ENCODE results near the gene NR6A1.

Gene NR6A1

DNA sequence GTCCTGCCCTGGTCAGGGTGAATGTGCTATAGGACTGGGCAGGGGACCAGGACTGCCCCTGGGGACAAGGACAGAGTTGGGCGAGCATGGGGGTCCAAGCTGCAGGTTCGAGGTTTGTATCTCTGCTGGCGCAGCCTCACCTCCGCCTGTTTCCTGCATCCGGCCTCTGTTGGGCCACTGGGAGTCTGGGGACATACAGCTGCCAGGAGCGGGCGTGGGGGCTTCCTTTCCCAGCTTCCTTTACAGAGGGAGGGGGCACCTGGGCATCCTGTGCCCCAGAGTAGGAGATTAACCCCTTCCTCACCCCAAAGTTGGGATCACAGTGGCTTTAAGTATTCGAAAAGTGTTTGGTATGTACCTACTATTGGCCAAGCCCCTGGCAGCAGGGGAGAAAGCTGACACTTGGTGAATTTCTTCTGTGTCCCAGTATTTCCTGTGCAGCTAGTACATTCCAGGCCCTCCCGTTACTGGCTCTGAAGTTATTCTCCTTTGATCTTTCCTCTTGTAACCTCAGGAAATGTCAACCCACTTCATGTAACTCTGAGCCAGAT, 24.8 kb upstream of the NR6A1 start:
- no peak for DNase-seq (ENCODE audit: low read depth in 2 of 2)

DNA sequence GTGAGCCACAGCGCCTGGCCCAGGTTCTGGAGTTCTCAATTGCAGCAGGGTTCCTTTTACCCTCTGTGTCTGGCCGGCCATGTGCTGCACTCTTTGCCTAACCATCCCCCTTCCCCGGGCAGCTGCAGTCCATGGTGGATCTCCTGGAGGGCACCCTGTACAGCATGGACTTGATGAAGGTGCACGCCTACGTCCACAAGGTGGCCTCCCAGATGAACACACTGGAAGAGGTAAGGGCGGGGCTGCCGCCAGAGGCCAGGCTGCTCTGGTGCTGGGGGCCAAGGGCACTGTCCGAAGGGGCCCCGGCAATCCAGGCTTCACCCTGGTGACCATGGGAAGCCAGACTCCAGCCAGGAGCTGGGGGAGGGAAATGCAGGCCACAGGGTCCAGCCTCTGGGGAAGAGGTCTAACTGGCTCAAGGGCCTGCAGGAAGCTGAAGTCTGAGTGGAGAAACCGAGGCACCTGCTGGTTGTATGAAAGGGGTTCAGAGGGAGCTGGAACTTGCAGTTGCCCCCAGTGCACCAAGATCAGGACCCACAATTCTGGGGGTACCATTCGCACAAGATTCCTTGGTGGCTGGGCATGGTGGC, 23.9 kb upstream of the NR6A1 start:
- no peak for DNase-seq (ENCODE audit: low read depth in 2 of 2)

DNA sequence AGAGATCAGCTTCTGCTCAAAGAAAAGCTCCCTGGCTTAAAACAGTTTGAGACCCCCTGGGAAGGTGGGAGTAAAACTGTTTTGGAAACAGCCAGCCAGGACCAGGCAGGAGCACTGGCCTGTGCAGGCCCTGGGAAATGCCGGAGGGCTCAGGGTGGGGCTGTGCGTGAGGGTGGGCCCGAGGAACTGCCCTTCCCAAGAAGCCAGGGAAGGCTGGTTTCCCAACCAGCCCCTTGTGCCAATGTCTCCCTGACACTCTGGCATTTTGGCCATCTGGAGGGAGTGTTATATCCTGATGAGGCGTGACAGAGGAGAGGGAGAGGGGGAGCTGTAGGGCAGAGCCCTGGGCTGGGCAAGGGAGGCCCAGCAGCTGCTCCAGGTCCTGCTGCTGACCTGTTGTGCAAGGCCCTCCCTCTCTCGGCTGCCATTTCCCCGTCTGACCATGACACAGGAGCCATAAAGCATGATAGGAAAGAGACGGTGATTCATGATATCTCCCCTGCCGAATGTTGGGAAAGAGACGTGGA, 22.0 kb upstream of the NR6A1 start:
- DNase-seq (ENCODE audit: low read depth in 2 of 2) = no peak

DNA sequence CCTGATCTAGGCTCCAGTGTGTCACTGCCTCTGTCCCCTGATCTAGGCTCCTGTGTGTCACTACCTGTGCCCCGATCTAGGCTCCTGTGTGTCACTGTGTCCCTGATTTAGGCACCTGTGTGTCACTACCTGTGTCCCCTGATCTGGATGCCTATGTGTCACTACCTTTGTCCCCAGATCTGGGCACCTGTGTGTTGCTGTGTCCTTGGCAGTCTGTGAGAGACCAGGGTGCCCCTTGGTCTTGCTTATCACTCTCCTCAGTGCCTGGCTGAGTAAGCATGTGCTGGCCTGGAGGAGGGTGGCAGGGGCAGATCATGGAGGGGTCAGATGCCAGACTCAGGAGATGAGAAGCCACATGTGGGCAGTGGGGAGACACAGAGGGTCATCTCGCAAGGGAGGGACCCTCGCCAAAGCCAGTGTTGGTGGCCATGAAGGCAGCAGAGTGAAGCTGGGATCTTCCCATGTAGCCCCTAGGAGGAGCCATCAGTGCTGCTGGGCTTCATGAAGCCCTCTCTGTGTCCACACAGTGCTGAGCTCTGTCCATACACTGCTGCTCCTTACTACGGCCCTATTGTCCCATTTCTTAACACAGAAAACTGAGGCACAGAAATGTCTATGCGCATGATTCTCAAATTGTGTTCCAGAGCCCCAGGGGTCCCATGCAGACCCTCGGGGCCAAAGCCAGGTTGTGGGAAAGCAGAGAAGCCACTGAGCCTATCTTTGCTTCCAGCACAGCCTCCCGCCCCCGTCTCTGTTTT, 21.3 kb upstream of the NR6A1 start:
- DNase-seq (ENCODE audit: low read depth in 2 of 2) = no peak

DNA sequence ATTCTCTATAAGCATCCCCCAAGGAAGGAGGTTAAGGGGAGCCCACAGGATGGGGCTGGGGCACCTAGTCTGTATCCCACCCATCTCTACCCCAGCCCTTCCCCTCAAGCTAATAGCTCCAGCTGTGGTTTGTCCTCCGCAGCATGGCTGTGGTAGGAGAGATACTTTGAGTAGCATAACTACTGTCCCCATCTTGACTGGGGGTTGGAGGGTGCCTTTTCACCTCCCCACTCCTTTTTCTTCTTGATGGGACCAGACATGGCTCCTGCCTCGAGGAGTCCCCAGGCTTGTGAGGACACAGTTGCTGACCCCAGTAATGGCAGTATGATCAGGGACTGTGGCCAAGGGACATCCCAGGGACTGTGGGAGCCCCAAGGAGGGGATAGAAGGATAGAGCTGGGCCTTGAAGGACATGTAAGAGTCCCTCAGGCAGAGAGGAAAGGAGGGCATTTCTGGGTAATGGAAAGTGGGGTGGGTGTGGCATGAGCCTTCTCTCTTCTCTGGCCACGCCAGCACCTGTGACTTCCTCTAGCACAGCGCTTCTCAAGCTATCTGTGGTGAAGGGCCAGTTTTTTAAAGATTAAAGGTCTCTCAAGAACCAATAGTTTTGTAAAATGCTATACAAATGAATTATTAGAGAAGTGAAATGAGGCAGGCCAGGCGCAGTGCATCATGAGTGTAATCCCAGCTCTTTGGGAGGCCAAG, 19.8 kb upstream of the NR6A1 start:
- no peak for DNase-seq (ENCODE audit: low read depth in 2 of 2)

DNA sequence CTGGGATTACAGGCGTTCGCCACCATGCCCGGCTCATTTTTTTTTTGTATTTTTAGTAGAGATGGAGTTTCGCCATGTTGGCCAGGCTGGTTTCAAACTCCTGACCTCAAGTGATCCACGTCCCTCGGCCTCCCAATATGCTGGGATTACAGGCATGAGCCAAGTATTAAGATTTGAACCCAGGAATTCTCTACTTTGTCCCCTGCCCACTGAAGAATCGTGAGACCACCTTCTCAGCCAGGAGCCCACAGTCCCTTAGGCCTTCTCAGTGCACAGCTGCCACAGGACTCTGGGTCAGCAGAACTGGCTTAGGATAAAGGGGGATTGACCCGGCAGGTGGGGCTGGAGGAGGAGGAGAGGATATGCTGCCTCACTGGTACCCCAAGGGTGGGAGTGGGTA, 19.2 kb upstream of the NR6A1 start:
- DNase-seq (ENCODE audit: low read depth in 2 of 2) = no peak

DNA sequence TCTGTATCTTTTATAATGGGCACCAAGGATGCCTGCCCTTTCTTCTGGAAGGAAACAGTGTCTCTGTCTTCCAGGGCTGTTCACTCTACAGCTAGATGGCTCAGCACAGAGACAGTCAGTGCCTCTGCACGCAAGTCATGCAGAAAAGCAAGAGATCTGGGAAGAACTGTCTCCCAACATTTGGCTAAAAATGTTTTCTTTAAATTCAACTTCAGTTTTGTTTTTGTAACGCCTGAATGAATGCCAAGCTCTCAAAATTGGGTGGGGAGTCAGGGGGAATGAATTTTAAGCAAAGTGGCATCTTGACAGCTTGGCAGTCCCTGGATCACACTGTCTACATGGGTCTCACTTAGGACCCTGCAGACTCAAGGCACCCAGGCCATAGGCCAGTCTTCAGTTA, 18.4 kb upstream of the NR6A1 start:
- DNase-seq (ENCODE audit: low read depth in 2 of 2) = no peak

DNA sequence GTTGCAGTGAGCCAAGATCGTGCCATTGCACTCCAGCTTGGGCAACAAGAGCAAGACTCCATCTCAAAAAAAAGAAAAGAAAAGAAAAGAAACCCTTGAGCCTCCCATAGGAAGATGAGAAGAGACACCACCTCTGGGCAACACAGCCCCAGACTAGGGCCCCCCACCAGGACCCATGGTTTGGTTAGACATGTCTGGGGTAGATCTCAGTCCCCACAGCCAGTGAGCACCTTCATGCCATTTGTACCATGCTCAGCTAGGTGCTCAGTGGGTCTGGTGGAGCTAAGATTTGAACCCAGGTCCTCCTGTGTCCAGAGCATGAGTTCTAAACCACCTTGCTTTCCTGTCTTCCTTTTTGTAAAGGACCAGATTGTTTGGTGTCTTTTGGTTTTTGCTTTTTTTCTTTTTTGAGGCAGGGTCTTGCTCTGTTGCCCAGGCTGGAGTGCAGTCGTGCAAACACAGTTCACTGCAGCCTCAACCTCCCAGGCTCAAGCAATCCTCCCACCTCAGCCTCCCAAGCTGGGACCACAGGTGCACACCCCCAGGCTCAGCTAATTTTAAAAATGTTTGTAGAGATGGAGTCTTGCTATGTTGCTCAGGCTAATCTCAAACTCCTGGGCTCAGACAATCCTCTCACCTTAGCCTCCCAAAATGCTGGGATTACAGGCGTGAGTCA, 17.6 kb upstream of the NR6A1 start:
- DNase-seq (ENCODE audit: low read depth in 2 of 2) = no peak

DNA sequence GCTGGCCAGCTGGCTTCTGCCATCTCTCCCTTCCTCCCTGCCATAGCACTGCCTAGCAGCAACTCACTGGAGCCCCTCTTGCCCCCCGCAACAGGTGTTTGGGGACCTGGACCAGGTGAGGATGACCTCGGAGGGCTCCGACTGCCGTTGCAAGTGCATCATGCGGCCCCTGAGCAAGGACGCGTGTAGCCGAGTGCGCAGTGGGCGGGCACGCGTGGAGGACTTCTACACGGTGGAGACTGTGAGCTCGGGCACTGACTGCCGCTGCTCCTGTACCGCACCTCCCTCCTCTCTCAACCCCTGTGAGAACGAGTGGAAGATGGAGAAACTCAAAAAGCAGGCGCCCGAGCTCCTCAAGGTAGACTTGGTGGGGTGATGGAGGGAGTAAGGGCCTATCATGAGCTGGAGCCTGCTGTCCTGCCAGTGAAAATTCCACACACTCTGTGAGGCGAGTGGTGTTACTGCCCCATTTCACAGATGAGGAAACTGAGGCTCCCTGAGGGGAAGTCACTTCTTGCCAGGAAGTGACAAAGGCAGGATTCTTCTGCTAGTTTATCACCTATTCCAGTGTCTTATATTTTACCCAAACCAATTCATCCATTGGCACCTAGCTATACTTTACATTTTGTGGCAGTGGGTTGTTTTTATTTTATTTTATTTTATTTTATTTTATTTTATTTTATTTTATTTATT, 15.9 kb upstream of the NR6A1 start:
- no peak for DNase-seq (ENCODE audit: low read depth in 2 of 2)

DNA sequence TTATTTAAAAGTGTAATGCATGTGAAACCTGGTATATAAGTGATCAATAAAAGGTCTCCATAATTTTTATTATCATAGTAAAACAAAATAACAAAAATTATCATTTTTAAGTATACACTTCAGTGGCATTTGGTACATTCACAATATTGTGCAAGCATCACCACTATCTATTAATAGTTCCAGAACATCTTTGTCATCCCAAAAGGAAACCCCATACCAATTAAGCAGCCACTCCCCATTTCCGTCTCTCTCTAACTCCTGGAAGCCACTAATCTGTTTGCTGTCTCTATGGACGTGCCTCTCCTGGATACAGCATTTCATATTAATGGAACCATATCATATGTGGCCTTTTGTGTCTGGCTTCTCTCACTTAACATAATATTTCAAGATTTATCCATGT, 13.4 kb upstream of the NR6A1 start:
- DNase-seq (ENCODE audit: low read depth in 2 of 2) = no peak

DNA sequence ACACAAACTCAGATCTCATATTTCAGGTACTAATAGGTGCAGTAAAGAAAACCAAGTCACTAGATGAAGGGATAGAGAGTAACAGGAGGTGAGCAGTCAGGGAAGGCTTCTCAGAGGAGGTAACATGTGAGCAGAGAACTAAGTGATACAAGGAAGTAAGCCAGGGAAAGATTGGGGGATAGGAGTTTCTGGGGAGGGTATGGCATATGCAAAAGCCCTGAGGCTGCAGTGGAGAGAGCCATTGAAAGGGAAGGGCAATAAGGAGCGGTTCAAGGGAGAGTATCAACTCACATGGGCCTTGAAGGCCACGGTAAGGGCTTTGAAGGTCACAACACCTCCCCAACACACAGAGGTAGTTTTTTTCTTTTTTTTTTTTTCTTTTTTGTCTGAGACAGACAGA, 12.7 kb upstream of the NR6A1 start:
- no peak for DNase-seq (ENCODE audit: low read depth in 2 of 2)

DNA sequence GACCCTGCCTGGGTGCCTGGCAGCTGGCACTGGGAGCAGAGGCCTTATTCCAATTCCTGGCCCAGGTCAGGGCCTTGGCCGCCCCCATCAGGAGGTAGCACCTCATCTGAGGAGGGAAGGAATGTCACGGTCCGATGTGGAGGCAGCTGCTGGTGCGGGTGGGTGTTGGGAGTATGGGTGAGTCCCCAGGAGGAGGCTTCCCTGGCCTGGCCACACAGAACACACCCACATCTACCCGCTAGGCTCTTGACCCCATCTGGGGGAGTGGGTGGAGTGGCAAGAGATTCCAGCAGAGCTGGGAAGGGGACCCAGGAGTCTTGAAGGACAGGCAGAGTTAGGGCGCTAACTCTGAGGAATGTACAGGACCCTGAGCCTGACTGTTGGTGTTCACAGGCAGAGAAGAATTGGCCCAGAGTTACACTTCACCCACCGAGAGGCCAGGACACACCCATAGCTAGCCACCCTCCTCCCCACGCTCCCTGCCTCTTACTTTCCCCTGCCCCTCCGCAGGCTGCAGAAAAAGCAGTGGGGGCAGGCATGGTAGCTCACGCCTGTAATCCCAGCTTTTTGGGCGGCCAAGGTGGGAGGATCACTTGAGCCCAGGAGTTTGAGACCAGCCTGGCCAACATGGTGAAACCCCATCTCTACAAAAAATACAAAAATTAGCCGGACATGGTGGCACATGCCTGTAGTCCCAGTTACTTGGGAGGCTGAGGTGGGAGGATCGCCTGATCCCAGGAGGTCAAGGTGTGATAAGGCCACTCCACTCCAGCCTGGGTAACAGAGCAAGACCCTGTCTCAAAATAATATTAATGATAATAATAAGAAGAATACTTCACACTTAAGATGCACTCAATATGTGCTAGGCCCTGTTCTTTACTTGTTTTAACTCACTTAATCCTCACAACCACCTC, 11.8 kb upstream of the NR6A1 start:
- no peak for DNase-seq (ENCODE audit: low read depth in 2 of 2)

DNA sequence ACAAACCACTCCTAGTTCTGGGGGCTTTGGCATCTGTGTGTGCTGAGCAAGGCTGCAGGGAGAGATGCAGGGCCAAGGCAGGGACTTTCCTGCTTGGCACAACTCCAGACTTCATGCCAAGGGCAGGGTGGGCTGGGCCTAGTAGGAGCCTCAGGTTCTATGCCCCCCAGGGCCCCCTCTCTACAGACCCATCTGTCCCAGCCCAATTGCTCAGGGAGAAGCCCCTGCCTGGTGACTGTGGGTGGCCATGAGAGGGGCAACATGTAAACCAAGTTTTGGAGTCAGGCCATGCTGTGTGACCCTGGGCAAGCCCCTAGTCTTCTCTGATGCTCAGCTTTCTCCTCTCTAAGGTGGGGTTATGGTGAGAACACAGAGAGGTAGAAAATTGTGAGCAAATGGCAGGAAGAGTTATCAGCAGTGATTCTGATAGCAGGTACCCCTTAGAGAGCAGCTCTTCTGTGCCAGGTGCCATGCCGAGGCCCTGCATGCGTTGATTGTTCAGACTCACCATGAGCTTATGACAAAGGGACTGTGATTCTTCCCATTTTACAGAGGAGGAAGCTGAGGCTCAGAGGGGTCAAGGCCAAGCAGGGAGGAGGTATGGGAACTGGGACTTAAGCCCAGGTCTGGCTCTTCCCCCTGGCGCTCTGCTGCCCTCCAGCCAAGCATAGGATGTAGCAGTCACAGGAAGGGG, 11.0 kb upstream of the NR6A1 start:
- no peak for DNase-seq (ENCODE audit: low read depth in 2 of 2)

DNA sequence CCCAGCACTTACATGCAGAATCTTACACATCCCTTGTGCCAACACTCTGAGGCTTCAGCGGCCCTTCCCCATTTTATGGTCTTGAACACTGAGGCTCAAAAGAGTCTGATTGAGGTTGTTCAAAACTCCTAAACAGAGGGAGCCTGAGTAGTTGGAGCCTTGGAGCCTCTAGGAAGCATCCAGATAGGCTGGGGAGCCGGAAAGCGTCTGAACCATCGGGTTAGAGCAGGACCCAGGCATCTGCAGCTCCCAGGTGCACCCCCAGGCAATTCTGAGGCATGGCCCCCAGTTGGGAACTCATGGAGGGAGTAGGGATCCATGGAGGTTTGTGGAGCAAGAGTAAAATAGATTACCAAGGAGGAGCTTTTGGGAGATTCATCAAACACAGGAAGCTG, 9.6 kb upstream of the NR6A1 start:
- no peak for DNase-seq (ENCODE audit: low read depth in 2 of 2)

DNA sequence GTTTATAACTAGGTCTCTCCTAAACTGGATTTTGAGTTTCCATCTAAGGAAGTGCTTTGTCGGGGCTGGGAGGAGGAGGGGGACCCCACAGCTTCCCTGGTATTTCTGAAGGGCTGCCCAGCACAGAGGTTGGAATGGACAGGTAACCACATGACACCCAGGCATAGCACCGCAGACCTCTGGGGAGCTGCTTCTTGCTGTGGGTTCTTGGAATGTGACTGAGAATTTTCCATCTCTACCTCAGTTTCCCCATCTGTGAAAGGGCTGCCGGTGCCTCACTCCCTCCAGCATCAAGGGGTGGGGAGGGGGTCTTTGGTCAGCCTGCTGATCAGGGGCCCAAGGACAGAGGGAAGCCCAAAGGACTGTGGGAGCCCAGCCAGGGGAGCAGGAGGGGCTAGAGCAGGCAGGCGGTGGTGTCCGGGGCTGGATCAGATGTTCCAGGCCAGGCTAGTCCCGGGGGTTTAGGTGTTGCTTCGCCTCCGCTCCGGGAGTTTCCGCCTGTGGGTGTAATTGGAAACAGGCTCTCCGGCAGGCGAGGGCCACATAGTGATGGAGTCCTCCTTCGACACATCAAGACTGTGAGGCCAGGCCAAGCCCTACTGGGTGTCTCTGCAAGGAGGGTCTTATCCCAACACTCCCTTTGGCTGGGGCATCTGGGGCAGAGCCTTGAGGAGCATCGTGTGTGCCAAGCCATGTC, 9.1 kb upstream of the NR6A1 start:
- no peak for DNase-seq (ENCODE audit: low read depth in 2 of 2)

DNA sequence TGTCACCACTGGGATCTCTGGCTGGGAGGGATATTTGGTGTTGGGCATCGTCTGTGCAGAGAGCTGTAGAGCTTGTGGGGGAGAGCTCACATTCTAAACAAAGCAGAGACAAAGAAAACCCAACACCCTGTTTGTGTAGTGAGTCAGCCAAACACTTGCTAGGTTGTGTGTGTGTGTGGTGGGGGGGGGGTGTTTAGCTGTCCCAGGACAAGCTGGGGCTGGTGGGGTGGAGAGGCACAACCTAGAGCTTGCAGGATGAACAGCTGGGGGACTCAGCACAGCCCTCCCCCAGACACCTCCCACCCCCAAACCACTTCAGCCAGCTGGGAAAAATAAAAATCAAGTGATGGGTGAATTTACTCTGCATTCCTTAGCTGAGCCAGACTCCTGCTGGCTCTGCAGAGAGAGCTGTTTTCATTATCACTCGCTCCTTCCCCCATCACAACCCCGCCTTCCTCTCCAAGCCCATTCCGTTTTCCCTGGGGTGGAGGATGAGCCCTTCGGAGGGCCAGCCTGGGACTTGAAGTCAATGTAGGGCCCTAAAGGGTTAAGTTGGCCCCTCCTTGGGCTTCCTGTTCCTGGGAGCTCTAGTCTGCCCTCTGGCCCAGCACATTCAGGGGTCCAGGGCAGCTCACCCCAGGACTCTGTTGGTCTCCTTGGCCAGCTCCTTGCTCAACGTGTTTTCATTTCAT, 8.4 kb upstream of the NR6A1 start:
- no peak for DNase-seq (ENCODE audit: low read depth in 2 of 2)

DNA sequence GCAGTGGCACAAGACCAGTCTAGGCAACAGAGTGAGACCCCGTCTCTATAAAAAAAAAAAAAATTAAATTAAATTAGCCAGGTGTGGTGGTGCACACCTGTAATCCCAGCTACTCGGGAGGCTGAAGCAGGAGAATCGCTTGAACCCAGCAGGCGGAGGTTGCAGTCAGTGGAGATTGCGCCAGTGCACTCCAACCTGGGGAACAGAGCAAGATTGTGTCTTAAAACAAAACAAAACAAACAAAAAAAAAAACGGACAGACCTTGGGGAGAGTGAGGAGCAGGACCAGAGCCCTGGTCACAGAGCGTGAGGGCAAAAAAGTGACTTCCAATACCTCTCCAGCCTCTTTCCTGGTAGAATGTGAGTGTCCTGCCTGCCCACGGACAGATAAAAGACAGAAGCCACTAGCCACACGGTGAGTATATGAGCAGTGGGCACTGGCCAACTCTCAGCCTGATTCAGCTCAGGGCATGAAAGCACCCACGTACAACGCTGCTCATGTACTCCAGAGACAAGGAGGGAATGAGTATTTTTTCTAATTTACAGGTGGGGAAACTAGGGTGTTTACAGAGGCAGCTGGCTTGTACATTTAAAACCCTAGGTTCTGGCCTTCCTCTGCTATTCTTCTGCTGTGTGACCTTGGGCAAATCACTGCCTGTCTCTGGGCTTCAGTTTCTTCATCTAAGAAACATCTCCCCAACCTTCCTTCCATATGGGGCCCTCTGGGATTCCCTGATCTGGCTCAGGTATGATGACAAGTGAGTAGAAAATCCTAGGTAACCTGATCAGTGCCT, 7.7 kb upstream of the NR6A1 start:
- DNase-seq (ENCODE audit: low read depth in 2 of 2) = no peak

All from stimulated activated CD4-positive, alpha-beta T cell treated with anti-CD3 and anti-CD28 coated beads, Interleukin-15, amount 100 ng/mL, for 48 hours (primary cell).